Prostate gland (tissue), 2 donors: ENCODE measurements around the gene RASGRP1. TPM values are rescaled to one million over a fixed set of nuclear protein-coding genes. Genes with fewer than 3 reads are reported as not detected.

Source experiments
- DNase-seq: peaks from one replicate; pipeline ENCODE4 v3.0.0-alpha.2; 2019; ENCODE audit warnings: low spot score
- H3K27ac ChIP-seq, 2 donors: fragments of 200-600 bp; sonication (generic); 2 replicates each; pipeline ENCODE4 v1.5.1; 2017 to 2019
- H3K27me3 ChIP-seq: fragments of 200-600 bp; sonication (generic); replicated peaks from 2 replicates; pipeline ENCODE4 v1.5.1; 2019; ENCODE audit not compliant: insufficient read depth
- H3K36me3 ChIP-seq, 2 donors: fragments of 200-600 bp; sonication (generic); 1 replicate in 1 of 2; 2 replicates in 1 of 2; pipeline versions ENCODE4 v1.5.1 to v1.8.1; 2017 to 2019
- H3K4me1 ChIP-seq: fragments of 200-600 bp; sonication (generic); replicated peaks from 2 replicates; pipeline ENCODE4 v1.5.1; 2019
- H3K4me3 ChIP-seq, 2 donors: fragments of 200-600 bp; sonication (generic); 2 replicates each; pipeline ENCODE4 v1.5.1; 2017 to 2019
- H3K9me3 ChIP-seq: fragments of 200-600 bp; sonication (generic); 2 replicates; pipeline ENCODE4 v1.5.1; 2017
- POLR2A ChIP-seq: fragments of 450-650 bp; IDR thresholded peaks from one replicate; pipeline ENCODE4 v1.6.1; 2016; ENCODE audit warnings: antibody characterized with exemption, mild to moderate bottlenecking
- POLR2AphosphoS5 ChIP-seq: sonication (generic); formaldehyde crosslinking; IDR thresholded peaks from one replicate; pipeline ENCODE4 v1.6.1; 2017; ENCODE audit warnings: antibody characterized with exemption
- WGBS: methylation state at CpG from one replicate; pipeline ENCODE4 v1.1.5; 2018; 5-methylcytosine and 5-hydroxymethylcytosine counted together
- intact Hi-C: fragments of 100-400 bp; cut with DNase I; formaldehyde crosslinking; loops from one replicate; pipeline ENCODE4 v1.14.2; 2022
- total RNA-seq, 2 donors: library from RNA; depleted of rRNA; stranded (reverse); fragments of >200 nt; gene quantifications; one replicate each; pipeline ENCODE4 v1.1.0, GENCODE V29; 2016
- TF ChIP-seq, protein P1 (sequence below), 4 experiments: fragments of 200-600 bp in 2 of 4; fragments of 450-650 bp in 2 of 4; sonication (generic) in 2 of 4; IDR thresholded peaks; 1 replicate in 3 of 4; 2 replicates in 1 of 4; pipeline ENCODE4 v1.5.1; 2016 to 2019; ENCODE audit warnings: antibody characterized with exemption in 4 of 4, mild to moderate bottlenecking in 2 of 4, moderate library complexity in 2 of 4

RASGRP1 gene
- total RNA-seq, 2 donors from 2014 or later = 0.36 to 7.6 TPM

DNA sequence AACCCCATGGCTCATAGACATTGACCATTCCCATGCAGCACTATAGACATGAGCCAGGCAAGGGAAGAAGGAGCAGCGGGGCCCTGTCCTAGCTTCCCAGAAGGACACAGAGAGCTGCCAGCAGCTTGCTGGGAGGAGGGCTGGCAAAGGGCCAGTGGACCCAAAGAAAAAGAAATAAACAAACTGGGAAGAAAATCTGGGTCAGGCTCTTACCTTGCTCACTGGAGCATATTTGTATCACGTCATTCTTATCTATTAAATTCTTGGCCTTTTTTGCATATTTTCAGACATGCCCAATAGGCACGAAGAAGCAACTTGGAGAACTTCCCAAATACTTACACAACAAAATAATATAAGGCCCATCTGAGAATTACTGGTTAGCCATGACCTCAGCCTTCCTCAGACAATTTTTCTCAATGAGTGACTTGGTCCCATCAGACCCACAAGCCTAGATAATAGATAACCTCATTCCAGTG lies 28.4 kb downstream of the RASGRP1 start:
- H3K9me3 ChIP-seq = no peaks in the 10 kb centered on the region
- no peaks in the 10 kb centered on the region for H3K36me3 ChIP-seq
- H3K4me3 ChIP-seq = no peak overlapping the region
- no peaks in the 10 kb centered on the region for H3K27me3 ChIP-seq
- 44% methylated on average over 3 of the region's 3 CpGs for WGBS
- intact Hi-C loops = no loop called here
- no peak for DNase-seq
- H3K27ac ChIP-seq = no peak overlapping the region
- TF ChIP-seq, protein P1, sequence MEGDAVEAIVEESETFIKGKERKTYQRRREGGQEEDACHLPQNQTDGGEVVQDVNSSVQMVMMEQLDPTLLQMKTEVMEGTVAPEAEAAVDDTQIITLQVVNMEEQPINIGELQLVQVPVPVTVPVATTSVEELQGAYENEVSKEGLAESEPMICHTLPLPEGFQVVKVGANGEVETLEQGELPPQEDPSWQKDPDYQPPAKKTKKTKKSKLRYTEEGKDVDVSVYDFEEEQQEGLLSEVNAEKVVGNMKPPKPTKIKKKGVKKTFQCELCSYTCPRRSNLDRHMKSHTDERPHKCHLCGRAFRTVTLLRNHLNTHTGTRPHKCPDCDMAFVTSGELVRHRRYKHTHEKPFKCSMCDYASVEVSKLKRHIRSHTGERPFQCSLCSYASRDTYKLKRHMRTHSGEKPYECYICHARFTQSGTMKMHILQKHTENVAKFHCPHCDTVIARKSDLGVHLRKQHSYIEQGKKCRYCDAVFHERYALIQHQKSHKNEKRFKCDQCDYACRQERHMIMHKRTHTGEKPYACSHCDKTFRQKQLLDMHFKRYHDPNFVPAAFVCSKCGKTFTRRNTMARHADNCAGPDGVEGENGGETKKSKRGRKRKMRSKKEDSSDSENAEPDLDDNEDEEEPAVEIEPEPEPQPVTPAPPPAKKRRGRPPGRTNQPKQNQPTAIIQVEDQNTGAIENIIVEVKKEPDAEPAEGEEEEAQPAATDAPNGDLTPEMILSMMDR (IDR thresholded peaks at IDR 0.05) = no peak
- no peak for TF ChIP-seq POLR2A
- no peak for TF ChIP-seq POLR2AphosphoS5
- H3K4me1 ChIP-seq = no peaks in the 10 kb centered on the region

DNA sequence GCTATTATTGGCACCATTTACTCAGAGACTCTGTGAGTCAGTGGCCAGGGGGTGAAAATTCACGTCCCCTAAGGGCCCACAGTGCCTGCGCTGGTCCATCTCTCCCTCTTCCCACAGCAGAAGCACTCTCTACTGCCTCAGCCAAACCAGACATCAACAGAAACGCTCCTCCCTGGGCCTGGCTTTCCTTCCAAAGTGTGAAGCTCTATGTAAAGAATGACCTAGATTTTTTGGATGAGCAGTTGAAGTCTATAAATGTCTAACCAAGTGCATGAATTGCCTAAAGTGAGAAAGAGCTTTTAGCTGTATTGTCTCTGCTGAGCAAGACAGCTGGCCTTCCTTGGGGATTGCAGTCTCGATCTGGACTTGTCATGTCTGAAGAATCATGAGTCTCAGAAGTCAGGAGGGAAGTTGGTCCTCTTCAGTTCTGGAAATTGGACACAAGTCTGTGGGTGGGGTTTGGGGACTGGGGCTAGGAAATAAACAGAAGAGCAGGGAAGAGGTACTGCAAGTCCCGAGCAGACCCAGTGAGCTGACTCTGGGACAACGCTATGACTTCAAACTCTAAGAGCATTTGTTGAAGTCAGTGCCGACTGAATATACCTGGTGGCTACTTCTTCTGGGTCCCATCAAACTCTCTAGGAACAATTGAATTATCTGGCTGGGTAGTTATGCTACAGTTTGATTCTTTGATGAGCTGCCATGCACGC lies 29.0 kb downstream of the RASGRP1 start:
- Histone ChIP-seq H3K27me3 (no peaks in the 10 kb centered on the region), H3K4me3 (no peak overlapping the region), H3K36me3 (no peaks in the 10 kb centered on the region), H3K4me1 (no peaks in the 10 kb centered on the region), H3K27ac (no peak overlapping the region), H3K9me3 (no peaks in the 10 kb centered on the region)
- DNase-seq = no peak
- TF ChIP-seq POLR2A (no peak), POLR2AphosphoS5 (no peak)
- TF ChIP-seq, protein P1 (IDR thresholded peaks at IDR 0.05) = no peak
- WGBS = 73% methylated on average over 8 of the region's 8 CpGs
- intact Hi-C loops = no loop called here

DNA sequence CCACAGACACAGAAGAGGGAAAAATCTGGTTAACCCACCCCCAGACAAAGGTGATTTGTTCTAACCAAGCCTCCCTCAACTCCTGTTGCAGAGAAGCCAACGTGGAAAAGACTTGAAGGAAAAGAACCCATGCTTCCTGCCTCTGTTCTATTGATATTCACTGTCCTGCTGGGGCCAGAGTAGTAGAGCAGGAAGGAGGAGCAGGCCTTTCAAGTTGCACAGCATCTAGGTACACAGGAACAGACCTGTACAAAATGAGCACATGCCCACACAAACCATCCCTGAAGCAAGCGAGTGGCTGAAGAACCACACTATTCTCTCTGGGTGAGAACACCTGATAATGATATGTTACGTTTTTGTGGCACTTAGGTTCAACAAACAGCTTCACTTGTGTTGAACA lies 29.9 kb downstream of the RASGRP1 start:
- H3K27ac ChIP-seq = no peak overlapping the region
- no peak overlapping the region for H3K4me3 ChIP-seq
- H3K27me3 ChIP-seq = no peaks in the 10 kb centered on the region
- H3K36me3 ChIP-seq = no peaks in the 10 kb centered on the region
- no peaks in the 10 kb centered on the region for H3K9me3 ChIP-seq
- no peak for TF ChIP-seq POLR2AphosphoS5
- TF ChIP-seq POLR2A = no peak
- TF ChIP-seq, protein P1 (IDR thresholded peaks at IDR 0.05) = no peak
- 84% methylated on average over 3 of the region's 3 CpGs for WGBS
- intact Hi-C loops = no loop called here
- no peak for DNase-seq
- no peaks in the 10 kb centered on the region for H3K4me1 ChIP-seq

DNA sequence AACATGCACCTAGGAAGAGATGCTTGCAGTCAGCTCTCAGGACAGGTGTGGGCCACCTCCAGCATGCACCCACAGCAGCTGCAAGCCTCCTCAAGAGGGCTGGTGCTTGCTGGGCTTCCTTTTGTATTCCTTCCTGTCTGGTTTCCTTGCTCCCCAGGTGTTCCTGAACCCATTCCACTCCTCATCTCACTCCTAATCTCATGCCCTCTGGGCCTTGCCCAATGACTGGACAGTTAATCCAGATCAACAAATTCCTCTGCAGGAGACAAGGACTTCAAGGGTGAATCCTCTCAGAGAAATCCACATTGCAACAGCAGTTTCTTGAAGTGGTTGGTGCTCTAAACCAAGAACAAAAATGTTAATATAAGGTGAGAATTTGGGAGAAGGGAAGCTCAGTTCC lies 30.7 kb downstream of the RASGRP1 start:
- H3K36me3 ChIP-seq = no peaks in the 10 kb centered on the region
- no peaks in the 10 kb centered on the region for H3K27me3 ChIP-seq
- H3K27ac ChIP-seq = no peak overlapping the region
- H3K9me3 ChIP-seq = no peaks in the 10 kb centered on the region
- no peak for DNase-seq
- TF ChIP-seq POLR2AphosphoS5 (no peak), POLR2A (no peak)
- TF ChIP-seq, protein P1 (IDR thresholded peaks at IDR 0.05) = no peak
- H3K4me1 ChIP-seq = no peaks in the 10 kb centered on the region
- intact Hi-C loops = no loop called here
- no peak overlapping the region for H3K4me3 ChIP-seq

DNA sequence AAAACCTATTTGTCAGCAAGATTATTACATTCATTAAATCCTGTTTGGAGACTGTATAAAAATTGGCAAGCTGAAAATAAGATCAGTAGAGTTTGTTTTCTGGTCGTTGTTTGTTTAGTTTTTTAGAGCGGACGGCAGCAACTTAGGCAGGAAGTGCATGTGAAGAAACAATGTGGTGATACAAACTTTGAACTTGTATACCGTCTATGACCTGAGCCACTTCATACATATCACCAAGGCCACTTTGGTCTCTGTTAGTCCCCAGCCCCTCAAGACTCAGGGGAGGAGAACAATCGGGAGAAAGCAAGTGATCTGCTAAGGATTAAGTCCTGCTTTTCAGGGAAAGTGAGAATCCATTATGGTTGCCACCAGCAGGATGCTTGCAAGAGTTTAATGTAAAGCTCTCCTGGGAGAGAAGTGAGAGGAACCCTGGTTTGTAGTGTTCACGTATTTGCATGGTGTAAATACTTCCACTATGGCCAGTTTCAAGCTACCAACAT lies 31.1 kb downstream of the RASGRP1 start:
- no peaks in the 10 kb centered on the region for H3K4me1 ChIP-seq
- no peak for DNase-seq
- H3K27me3 ChIP-seq = no peaks in the 10 kb centered on the region
- TF ChIP-seq POLR2A = no peak
- intact Hi-C loops = no loop called here
- 86% methylated on average over 6 of the region's 6 CpGs for WGBS
- H3K27ac ChIP-seq = no peak overlapping the region
- H3K4me3 ChIP-seq = no peak overlapping the region
- H3K9me3 ChIP-seq = no peaks in the 10 kb centered on the region
- no peaks in the 10 kb centered on the region for H3K36me3 ChIP-seq
